Liver (tissue), 9 donors: ENCODE measurements around the gene TXNDC8. TPM values are rescaled to one million over a fixed set of nuclear protein-coding genes. Genes with fewer than 3 reads are reported as not detected.

Source experiments
- DNase-seq: peaks from one replicate; pipeline ENCODE4 v3.0.0-alpha.2; 2017; ENCODE audit warnings: low spot score
- H3K27ac ChIP-seq, 2 donors: one replicate each; pipeline ENCODE4 v1.7.0; 2013; ENCODE audit warnings: inconsistent platforms in 2 of 2, low read length in 2 of 2, control low read depth in 1 of 2, low read depth in 1 of 2, mild to moderate bottlenecking in 1 of 2
- H3K27me3 ChIP-seq, 4 donors: one replicate each; pipeline versions ENCODE4 v1.6.1 to v1.7.0; 2013; ENCODE audit warnings: low read length in 3 of 4, inconsistent platforms in 1 of 4, mild to moderate bottlenecking in 1 of 4, moderate library complexity in 1 of 4; ENCODE audit not compliant: control insufficient read depth in 4 of 4, insufficient read depth in 4 of 4
- H3K36me3 ChIP-seq, 4 donors: one replicate each; pipeline versions ENCODE4 v1.6.1 to v1.7.0; 2013; ENCODE audit warnings: low read length in 3 of 4, mild to moderate bottlenecking in 3 of 4, low read depth in 1 of 4, moderate library complexity in 1 of 4; ENCODE audit not compliant: control insufficient read depth in 4 of 4, insufficient read depth in 3 of 4
- H3K4me1 ChIP-seq, 4 donors: one replicate each; pipeline versions ENCODE4 v1.6.1 to v1.7.0; 2013; ENCODE audit warnings: low read length in 3 of 4, mild to moderate bottlenecking in 3 of 4, moderate library complexity in 1 of 4; ENCODE audit not compliant: control insufficient read depth in 4 of 4, insufficient read depth in 4 of 4
- H3K4me3 ChIP-seq, 3 donors: one replicate each; pipeline versions ENCODE4 v1.6.1 to v1.7.0; 2013; ENCODE audit warnings: low read length in 3 of 3, control low read depth in 1 of 3, low read depth in 1 of 3, mild to moderate bottlenecking in 1 of 3
- H3K9ac ChIP-seq, 2 donors: one replicate each; pipeline ENCODE4 v1.7.0; 2013; ENCODE audit warnings: low read length in 2 of 2, mild to moderate bottlenecking in 2 of 2, moderate library complexity in 2 of 2, control low read depth in 1 of 2, low read depth in 1 of 2
- H3K9me3 ChIP-seq, 4 donors: one replicate each; pipeline versions ENCODE4 v1.6.1 to v1.7.0; 2013; ENCODE audit warnings: low read length in 3 of 4; ENCODE audit not compliant: control insufficient read depth in 4 of 4
- ATF3 ChIP-seq: IDR thresholded peaks from 2 replicates; pipeline ENCODE4 v1.6.1; 2016; ENCODE audit warnings: antibody characterized with exemption
- CTCF ChIP-seq: fragments of 150-350 bp; IDR thresholded peaks from 2 replicates; pipeline ENCODE4 v1.5.1; 2017; ENCODE audit warnings: improper control_type of control experiment, low read depth, low read length; ENCODE audit not compliant: missing input control
- EGR1 ChIP-seq, 2 donors: IDR thresholded peaks; 2 replicates each; pipeline ENCODE4 v1.6.1; 2016 to 2018; ENCODE audit warnings: antibody characterized with exemption in 2 of 2, low read depth in 2 of 2
- FOXA1 ChIP-seq: IDR thresholded peaks from 2 replicates; pipeline ENCODE4 v1.6.1; 2016; ENCODE audit warnings: antibody characterized with exemption
- FOXA2 ChIP-seq: IDR thresholded peaks from 2 replicates; pipeline ENCODE4 v1.6.1; 2016; ENCODE audit warnings: antibody characterized with exemption
- GABPA ChIP-seq, 2 donors: IDR thresholded peaks in 1 of 2; conservative IDR thresholded peaks in 1 of 2; 2 replicates each; pipeline ENCODE4 v1.6.1; 2016; ENCODE audit warnings: antibody characterized with exemption in 2 of 2, mild to moderate bottlenecking in 1 of 2, moderate library complexity in 1 of 2
- HNF4A ChIP-seq, 2 donors: conservative IDR thresholded peaks; 2 replicates each; pipeline ENCODE4 v1.6.1; 2016; ENCODE audit warnings: antibody characterized with exemption in 2 of 2, mild to moderate bottlenecking in 2 of 2
- HNF4G ChIP-seq: IDR thresholded peaks from 2 replicates; pipeline ENCODE4 v1.6.1; 2016; ENCODE audit warnings: antibody characterized with exemption
- JUND ChIP-seq, 2 donors: IDR thresholded peaks; 2 replicates each; pipeline ENCODE4 v1.6.1; 2016; ENCODE audit warnings: antibody characterized with exemption in 2 of 2
- MAX ChIP-seq: IDR thresholded peaks from 2 replicates; pipeline ENCODE4 v1.6.1; 2016; ENCODE audit warnings: antibody characterized with exemption
- NR2F2 ChIP-seq: IDR thresholded peaks from 2 replicates; pipeline ENCODE4 v1.6.1; 2016; ENCODE audit warnings: antibody characterized with exemption
- RAD21 ChIP-seq, 2 donors: IDR thresholded peaks; 2 replicates each; pipeline ENCODE4 v1.6.1; 2016; ENCODE audit warnings: antibody characterized with exemption in 2 of 2, mild to moderate bottlenecking in 2 of 2
- REST ChIP-seq: IDR thresholded peaks from 2 replicates; pipeline ENCODE4 v1.6.1; 2016; ENCODE audit warnings: antibody characterized with exemption, mild to moderate bottlenecking
- RXRA ChIP-seq, 2 donors: IDR thresholded peaks; 2 replicates each; pipeline ENCODE4 v1.6.1; 2017 to 2018; ENCODE audit warnings: antibody characterized with exemption in 2 of 2, mild to moderate bottlenecking in 1 of 2
- SP1 ChIP-seq: IDR thresholded peaks from 2 replicates; pipeline ENCODE4 v1.6.1; 2018; ENCODE audit warnings: antibody characterized with exemption, mild to moderate bottlenecking
- TAF1 ChIP-seq: conservative IDR thresholded peaks from 2 replicates; pipeline ENCODE4 v1.6.1; 2016; ENCODE audit warnings: antibody characterized with exemption, mild to moderate bottlenecking
- YY1 ChIP-seq: IDR thresholded peaks from 2 replicates; pipeline ENCODE4 v1.6.1; 2016; ENCODE audit warnings: antibody characterized with exemption, mild to moderate bottlenecking
- ZBTB33 ChIP-seq: IDR thresholded peaks from 2 replicates; pipeline ENCODE4 v1.6.1; 2016; ENCODE audit warnings: antibody characterized with exemption
- WGBS: extraction: QIAGEN DNeasy Blood & Tissue Kit; methylation state at CpG from one replicate; pipeline ENCODE4 v1.1.7; 2013; 5-methylcytosine and 5-hydroxymethylcytosine counted together
- polyA plus RNA-seq, 2 donors: library from polyadenylated mRNA; stranded (reverse) in 1 of 2; unstranded in 1 of 2; fragments of 200-250 nt in 1 of 2; fragments of >200 nt in 1 of 2; fragmentation: Nextera tagmentation in 1 of 2; extraction: Ambion mirVana in 1 of 2; gene quantifications; one replicate each; pipeline versions ENCODE4 v1.2.1 to v1.2.3, GENCODE V29; 2013 to 2015
- total RNA-seq, 2 donors: library from RNA; depleted of rRNA; stranded (reverse); fragments of >200 nt; gene quantifications; one replicate each; pipeline ENCODE4 v1.2.3, GENCODE V29; 2014
- donor health status: healthy.
- donor health status: healthy.
- donor health status: healthy.
- donor health status: healthy.
- donor health status: healthy.

TXNDC8 gene
- total and polyA plus RNA-seq, 4 donors, result not detected

GRCh38 chr9:110270211-110270995 is 67.3 kb downstream of the TXNDC8 start:
- Histone ChIP-seq H3K27ac (no peak overlapping the region), H3K4me1 (no peaks in the 10 kb centered on the region), H3K36me3 (no peaks in the 10 kb centered on the region), H3K9ac (no peak overlapping the region), H3K27me3 (no peaks in the 10 kb centered on the region), H3K4me3 (no peak overlapping the region), H3K9me3 (no peaks in the 10 kb centered on the region)
- no peak for DNase-seq
- WGBS, result 90% methylated on average over 3 of the region's 3 CpGs
- TF ChIP-seq HNF4A (conservative IDR thresholded peaks at IDR 0.05), result no peak
- no peak for TF ChIP-seq NR2F2
- no peak for TF ChIP-seq ZBTB33
- no peak for TF ChIP-seq FOXA2
- TF ChIP-seq RXRA (IDR thresholded peaks at IDR 0.05), result no peak
- no peak for TF ChIP-seq MAX
- TF ChIP-seq GABPA (IDR thresholded peaks at IDR 0.05 in 1 of 2, conservative IDR thresholded peaks at IDR 0.05 in 1 of 2), result no peak
- TF ChIP-seq ATF3, result no peak
- no peak for TF ChIP-seq CTCF
- no peak for TF ChIP-seq FOXA1
- TF ChIP-seq RAD21 (IDR thresholded peaks at IDR 0.05), result no peak
- no peak for TF ChIP-seq JUND (IDR thresholded peaks at IDR 0.05)
- TF ChIP-seq HNF4G, result no peak
- no peak for TF ChIP-seq YY1
- no peak for TF ChIP-seq EGR1 (IDR thresholded peaks at IDR 0.05; ENCODE audit: low read depth in 2 of 2)
- no peak for TF ChIP-seq REST
- TF ChIP-seq TAF1, result no peak
- TF ChIP-seq SP1, result no peak
